GM12892 (cell line): ENCODE measurements around the gene COL8A2.

Experiments used
- POLR2A ChIP-seq: IDR thresholded peaks from 2 replicates; pipeline ENCODE4 v1.6.1; 2011; ENCODE audit warnings: low read depth, low read length, control low read depth
- POLR2AphosphoS5 ChIP-seq: IDR thresholded peaks from 2 replicates; pipeline ENCODE4 v1.6.1; 2011; ENCODE audit warnings: low read depth, low read length, control low read depth
- TAF1 ChIP-seq: IDR thresholded peaks from 2 replicates; pipeline ENCODE4 v1.6.1; 2011; ENCODE audit warnings: low read depth, mild to moderate bottlenecking, control low read depth, low read length, borderline replicate concordance

DNA sequence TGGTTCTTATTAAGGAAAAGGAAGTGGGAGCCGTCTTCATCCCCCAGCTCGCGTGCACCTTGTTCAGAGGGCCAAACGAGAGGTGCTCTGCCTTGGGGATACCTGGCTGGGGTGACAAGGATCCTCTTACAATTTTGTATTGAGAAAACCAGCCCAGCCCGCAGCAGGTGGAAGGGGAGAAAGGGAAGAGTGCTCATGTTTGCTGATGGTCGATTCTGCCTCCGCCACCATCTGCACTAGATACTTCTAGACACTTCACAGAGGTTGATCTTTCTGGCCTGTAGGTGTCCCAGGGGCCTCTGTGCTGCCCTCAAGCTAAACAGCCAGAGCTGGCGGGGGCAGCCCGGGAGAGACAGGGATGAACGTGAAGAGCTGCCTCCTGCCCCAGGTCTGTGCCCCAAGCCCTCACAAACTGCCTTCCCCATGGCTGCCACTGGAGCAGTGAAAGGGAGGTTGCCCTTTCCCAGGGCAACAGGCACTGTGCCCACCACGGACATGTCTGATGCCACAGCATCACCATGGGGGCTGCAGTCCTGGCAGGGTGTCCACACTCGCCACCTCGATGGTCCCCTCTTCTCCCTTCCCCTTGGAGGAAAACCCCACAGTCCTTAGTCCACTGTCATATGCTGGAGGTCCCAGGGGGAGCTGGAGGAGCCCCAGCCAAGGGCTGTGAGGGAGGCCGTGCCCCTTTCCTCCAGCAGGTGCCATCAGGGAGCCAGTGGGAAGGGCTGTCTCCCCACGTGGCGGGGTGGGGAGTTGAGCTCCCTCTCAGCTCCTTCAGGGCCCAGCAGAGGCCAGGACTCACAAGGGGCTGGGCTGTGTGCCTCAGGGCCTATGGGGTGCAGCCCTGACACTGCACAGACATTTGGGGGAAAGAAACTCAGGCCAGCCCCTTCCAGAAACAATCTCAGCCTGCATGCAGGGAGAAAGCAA is 28.3 kb downstream of the COL8A2 start:
- TF ChIP-seq POLR2A (no peak), TAF1 (no peak), POLR2AphosphoS5 (no peak)
